A549 (cell line): ENCODE data around the gene EMD. TPM values are rescaled to one million over a fixed set of nuclear protein-coding genes. Genes with fewer than 3 reads are reported as not detected.

Experiments
- ATAC-seq, 2 experiments: fragments of 200-7000 bp in 1 of 2; fragments of >200 bp in 1 of 2; cut with Nextera tagmentation in 1 of 2; cut with Tn5 transposase in 1 of 2; 3 replicates each; pipeline versions ENCODE4 v1.8.0 to v1.9.1; 2018 to 2020; ENCODE audit warnings: mild to moderate bottlenecking in 1 of 2, moderate library complexity in 1 of 2
- CTCF ChIA-PET: fragments of 300-600 bp; sonication (Branson Sonifier 250); formaldehyde crosslinking; extraction: SDS; loops from one replicate; lab custom pipeline; 2021; ENCODE audit warnings: antibody characterized with exemption, inconsistent platforms; lab: Yijun Ruan, JAX
- POLR2A ChIA-PET: fragments of 350-600 bp; formaldehyde crosslinking; extraction: SDS; loops from one replicate; lab custom pipeline; 2021; ENCODE audit warnings: antibody characterized with exemption, inconsistent platforms; lab: Yijun Ruan, JAX
- DNase-seq, 2 experiments: peaks; one replicate each; pipeline versions ENCODE4 v3.0.0 to v3.0.0-alpha.2; 2011 to 2016; ENCODE audit warnings: low read depth in 1 of 2, low spot score in 1 of 2
- FAIRE-seq: peaks from 2 replicates; lab custom pipeline; 2011; peaks lifted over from hg19 to GRCh38; lab: Jason Lieb, UNC
- H3K27ac ChIP-seq, 2 experiments: fragments of >200 bp; sonication (Bioruptor Twin); formaldehyde crosslinking; 3 replicates each; pipeline ENCODE4 v1.5.1; 2016 to 2017
- H3K4me1 ChIP-seq: fragments of >200 bp; sonication (Bioruptor Twin); formaldehyde crosslinking; 3 replicates; pipeline ENCODE4 v1.6.1; 2016
- H3K4me2 ChIP-seq: fragments of >200 bp; sonication (Bioruptor Twin); formaldehyde crosslinking; 3 replicates; pipeline ENCODE4 v1.6.1; 2016
- H3K4me3 ChIP-seq: fragments of >200 bp; sonication (Bioruptor Twin); formaldehyde crosslinking; 3 replicates; pipeline ENCODE4 v1.5.1; 2016
- H3K9me3 ChIP-seq: fragments of >200 bp; sonication (Bioruptor Twin); formaldehyde crosslinking; 3 replicates; pipeline ENCODE4 v1.6.1; 2016
- CBX8 ChIP-seq: fragments of 200-600 bp; sonication (generic); IDR thresholded peaks from 2 replicates; pipeline ENCODE4 v1.6.1; 2016
- CTCF ChIP-seq: fragments of >200 bp; sonication (Bioruptor Twin); formaldehyde crosslinking; IDR thresholded peaks from 3 replicates; pipeline ENCODE4 v1.5.1; 2016
- EHMT2 ChIP-seq: fragments of 200-600 bp; sonication (generic); IDR thresholded peaks from 2 replicates; pipeline ENCODE4 v1.6.1; 2016; ENCODE audit warnings: antibody characterized with exemption, low read depth, mild to moderate bottlenecking, moderate library complexity
- EP300 ChIP-seq, 2 experiments: fragments of >200 bp; sonication (Bioruptor Twin); formaldehyde crosslinking; IDR thresholded peaks; 2 replicates in 1 of 2; 3 replicates in 1 of 2; pipeline ENCODE4 v1.6.1; 2016 to 2017
- FOSB ChIP-seq: fragments of 250-450 bp; sonication (Bioruptor Pico); IDR thresholded peaks from 2 replicates; pipeline ENCODE4 v1.5.0; 2020; ENCODE audit warnings: mild to moderate bottlenecking, moderate library complexity
- FOSL2 ChIP-seq, 2 experiments: fragments of 450-650 bp in 1 of 2; fragments of >200 bp in 1 of 2; sonication (Bioruptor Twin) in 1 of 2; formaldehyde crosslinking; IDR thresholded peaks; 2 replicates each; pipeline versions ENCODE4 v1.5.0 to v1.6.1; 2016 to 2020; ENCODE audit warnings: mild to moderate bottlenecking in 1 of 2, moderate library complexity in 1 of 2
- HOXA7 ChIP-seq: fragments of 250-450 bp; sonication (Bioruptor Pico); IDR thresholded peaks from 2 replicates; pipeline ENCODE4 v1.5.0; 2020; ENCODE audit warnings: mild to moderate bottlenecking, moderate library complexity
- HOXB13 ChIP-seq: fragments of 250-450 bp; sonication (Bioruptor Pico); IDR thresholded peaks from 2 replicates; pipeline ENCODE4 v1.5.0; 2020; ENCODE audit warnings: low read depth, mild to moderate bottlenecking, moderate library complexity
- HOXB5 ChIP-seq: fragments of 250-450 bp; sonication (Bioruptor Pico); IDR thresholded peaks from 2 replicates; pipeline ENCODE4 v1.5.0; 2020; ENCODE audit warnings: mild to moderate bottlenecking, moderate library complexity
- JUN ChIP-seq, 2 experiments: fragments of >200 bp; sonication (Bioruptor Twin); formaldehyde crosslinking; IDR thresholded peaks; 2 replicates in 1 of 2; 3 replicates in 1 of 2; pipeline ENCODE4 v1.6.1; 2016 to 2017
- KDM5A ChIP-seq: fragments of 200-600 bp; sonication (generic); IDR thresholded peaks from 2 replicates; pipeline ENCODE4 v1.6.1; 2016; ENCODE audit warnings: antibody characterized with exemption, mild to moderate bottlenecking
- MAZ ChIP-seq: fragments of 150-350 bp; IDR thresholded peaks from 2 replicates; pipeline ENCODE4 v1.6.1; 2014; ENCODE audit warnings: antibody characterized with exemption, low read depth, low read length, borderline replicate concordance
- NFE2L2 ChIP-seq: fragments of 150-350 bp; conservative IDR thresholded peaks from 2 replicates; pipeline ENCODE4 v1.6.1; 2014; ENCODE audit warnings: low read length
- NR3C1 ChIP-seq: fragments of >200 bp; sonication (Bioruptor Twin); formaldehyde crosslinking; IDR thresholded peaks from 3 replicates; pipeline ENCODE4 v1.6.1; 2017
- PHF8 ChIP-seq: fragments of 200-600 bp; sonication (generic); IDR thresholded peaks from 2 replicates; pipeline ENCODE4 v1.6.1; 2016; ENCODE audit warnings: low read depth, mild to moderate bottlenecking, antibody characterized with exemption, moderate library complexity, borderline replicate concordance
- RAD21 ChIP-seq, 2 experiments: fragments of >200 bp in 1 of 2; sonication (Bioruptor Twin) in 1 of 2; formaldehyde crosslinking in 1 of 2; IDR thresholded peaks in 1 of 2; conservative IDR thresholded peaks in 1 of 2; 2 replicates in 1 of 2; 3 replicates in 1 of 2; pipeline ENCODE4 v1.6.1; 2012 to 2018; ENCODE audit warnings: inconsistent platforms in 1 of 2
- RARB ChIP-seq: fragments of 250-450 bp; sonication (Bioruptor Pico); IDR thresholded peaks from 2 replicates; pipeline ENCODE4 v1.8.0; 2021; ENCODE audit warnings: mild to moderate bottlenecking, moderate library complexity
- RCOR1 ChIP-seq: fragments of 150-350 bp; IDR thresholded peaks from 2 replicates; pipeline ENCODE4 v1.6.1; 2014; ENCODE audit warnings: antibody characterized with exemption, low read length, low read depth
- RFX5 ChIP-seq: fragments of 450-650 bp; IDR thresholded peaks from 2 replicates; pipeline ENCODE4 v1.7.1; 2014; ENCODE audit warnings: antibody characterized with exemption, mild to moderate bottlenecking, moderate library complexity
- SREBF2 ChIP-seq: fragments of 450-650 bp; IDR thresholded peaks from 2 replicates; pipeline ENCODE4 v1.6.1; 2014; ENCODE audit warnings: mild to moderate bottlenecking, moderate library complexity
- TFCP2L1 ChIP-seq: fragments of 250-450 bp; sonication (Bioruptor Pico); IDR thresholded peaks from 2 replicates; pipeline ENCODE4 v1.5.0; 2021; ENCODE audit warnings: mild to moderate bottlenecking
- TP53 ChIP-seq: fragments of 250-450 bp; sonication (Bioruptor Pico); IDR thresholded peaks from 2 replicates; pipeline ENCODE4 v1.5.0; 2021; ENCODE audit warnings: mild to moderate bottlenecking, moderate library complexity
- ZC3H11A ChIP-seq: fragments of 450-650 bp; IDR thresholded peaks from 2 replicates; pipeline ENCODE4 v1.6.1; 2014; ENCODE audit warnings: antibody characterized with exemption, mild to moderate bottlenecking
- ZNF302 ChIP-seq: fragments of 250-450 bp; sonication (Bioruptor Pico); IDR thresholded peaks from 2 replicates; pipeline ENCODE4 v1.9.0; 2021; ENCODE audit warnings: inconsistent platforms, mild to moderate bottlenecking, moderate library complexity
- WGBS: methylation state at CpG from one replicate; pipeline ENCODE4 v1.1.6; 2017; ENCODE audit errors: missing lambda C conversion rate; 5-methylcytosine and 5-hydroxymethylcytosine counted together
- polyA plus RNA-seq, 4 experiments: library from polyadenylated mRNA; depleted of rRNA in 3 of 4; stranded (reverse); fragments of >200 nt; fragmentation: RNase III in 1 of 4; extraction: RNeasy Plus Mini Kit Qiagen cat#74134 plus additional on column Dnase treatment in 1 of 4; gene quantifications; 2 replicates in 3 of 4; 3 replicates in 1 of 4; pipeline ENCODE4 v1.2.3, GENCODE V29; 2011 to 2017

EMD gene
- polyA plus RNA-seq, 2 of the 4 experiments (the other 2 are of a cell fraction) = 34.6 to 126 TPM

- Histone ChIP-seq H3K4me2 (peak overlapping the region; percentile 89; the same call in 1 of the 3 replicates), H3K4me1 (peaks cover 18% of the 10 kb centered on the region; the same call in 2 of the 3 replicates), H3K9me3 (no peaks in the 10 kb centered on the region), H3K27ac (peak overlapping the region in 1 of 2 experiments; percentile 96; a peak in 2 of 6 replicates), H3K4me3 (no peak overlapping the region)
- ChIA-PET CTCF (interaction anchor here (1.2 to 1.7 kb wide), 2 partner anchors 28 to 134 kb away, joined by 3 to 6 read pairs; partner anchors contain the start of gene FLNA), POLR2A (no interaction called here)
- TF ChIP-seq EHMT2 (no peak), RARB (CRISPR knock-in tag) (no peak), CTCF (no peak), HOXA7 (CRISPR knock-in tag) (no peak), ZNF302 (CRISPR knock-in tag) (no peak), PHF8 (no peak), FOSB (CRISPR knock-in tag) (no peak), TFCP2L1 (CRISPR knock-in tag) (no peak), KDM5A (no peak), CBX8 (no peak), RFX5 (no peak), SREBF2 (no peak), EP300 (IDR thresholded peaks at IDR 0.05) (no peak), HOXB5 (CRISPR knock-in tag) (no peak), NFE2L2 (no peak), FOSL2 (IDR thresholded peaks at IDR 0.05) (no peak), FOSL2 (CRISPR knock-in tag; IDR thresholded peaks at IDR 0.05) (no peak)
- DNase-seq (no peak), ATAC-seq (peak; percentile 15 to 20), FAIRE-seq (no peak)
- 66% methylated on average over 6 of the region's 6 CpGs for WGBS
Measured at GRCh38 chrX:154401918-154402621, 23.0 kb downstream of the EMD start.

GRCh38 chrX:154402622-154403127 is 23.6 kb downstream of the EMD start:
- Histone ChIP-seq H3K9me3 (no peaks in the 10 kb centered on the region), H3K4me1 (peaks cover 18% of the 10 kb centered on the region; the same call in 2 of the 3 replicates), H3K4me2 (no peak overlapping the region), H3K4me3 (no peak overlapping the region)
- peak; percentile 37 to 45 for ATAC-seq
- FAIRE-seq = no peak
- TF ChIP-seq HOXB13 (CRISPR knock-in tag) (no peak), HOXA7 (CRISPR knock-in tag) (no peak), MAZ (no peak), NR3C1 (no peak), ZC3H11A (no peak), PHF8 (no peak), TP53 (no peak), RCOR1 (no peak), RAD21 (conservative IDR thresholded peaks at IDR 0.05 in 1 of 2, IDR thresholded peaks at IDR 0.05 in 1 of 2) (no peak), JUN (IDR thresholded peaks at IDR 0.05) (no peak)
- TF ChIP-seq, all 56 proteins: peak for 0
- no peak for DNase-seq
- POLR2A ChIA-PET = no interaction called here
- WGBS = 89% methylated on average over 7 of the region's 19 CpGs
- no peak overlapping the region for H3K27ac ChIP-seq
- CTCF ChIA-PET = interaction anchor here (1.2 to 1.7 kb wide), 2 partner anchors 29 to 133 kb away, joined by 3 to 6 read pairs; partner anchors contain the start of gene FLNA
